GM10266 (cell line): ENCODE measurements around the gene ZFAND4.
"Not testable (repeated sequence)": the region's sequence is repeated elsewhere in the genome, so short reads cannot be mapped to it uniquely, and the experiment has no call there.

Source experiments
- DNase-seq: peaks from one replicate; pipeline ENCODE4 v3.0.0; 2012; ENCODE audit errors: extremely low spot score
- TF ChIP-seq, protein P1 (sequence below): IDR thresholded peaks from 2 replicates; pipeline ENCODE4 v1.5.1; 2012; ENCODE audit warnings: mild to moderate bottlenecking, low read depth; ENCODE audit not compliant: control insufficient read depth, insufficient read depth; ENCODE audit errors: missing control alignments

The ZFAND4 gene

GRCh38 chr10:45672181-45673073 is at the start of gene ZFAND4:
ZFAND4 (minus strand) TSS chr10:45672772; CDS start chr10:45663725, 9,047 bp downstream.
- peak; percentile 99 for DNase-seq
- TF ChIP-seq, protein P1, sequence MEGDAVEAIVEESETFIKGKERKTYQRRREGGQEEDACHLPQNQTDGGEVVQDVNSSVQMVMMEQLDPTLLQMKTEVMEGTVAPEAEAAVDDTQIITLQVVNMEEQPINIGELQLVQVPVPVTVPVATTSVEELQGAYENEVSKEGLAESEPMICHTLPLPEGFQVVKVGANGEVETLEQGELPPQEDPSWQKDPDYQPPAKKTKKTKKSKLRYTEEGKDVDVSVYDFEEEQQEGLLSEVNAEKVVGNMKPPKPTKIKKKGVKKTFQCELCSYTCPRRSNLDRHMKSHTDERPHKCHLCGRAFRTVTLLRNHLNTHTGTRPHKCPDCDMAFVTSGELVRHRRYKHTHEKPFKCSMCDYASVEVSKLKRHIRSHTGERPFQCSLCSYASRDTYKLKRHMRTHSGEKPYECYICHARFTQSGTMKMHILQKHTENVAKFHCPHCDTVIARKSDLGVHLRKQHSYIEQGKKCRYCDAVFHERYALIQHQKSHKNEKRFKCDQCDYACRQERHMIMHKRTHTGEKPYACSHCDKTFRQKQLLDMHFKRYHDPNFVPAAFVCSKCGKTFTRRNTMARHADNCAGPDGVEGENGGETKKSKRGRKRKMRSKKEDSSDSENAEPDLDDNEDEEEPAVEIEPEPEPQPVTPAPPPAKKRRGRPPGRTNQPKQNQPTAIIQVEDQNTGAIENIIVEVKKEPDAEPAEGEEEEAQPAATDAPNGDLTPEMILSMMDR, result peak; percentile 91

GRCh38 chr10:45721503-45721902 is 48.9 kb upstream of the ZFAND4 start:
- DNase-seq, result not testable (repeated sequence)

GRCh38 chr10:45717642-45718041 is 45.1 kb upstream of the ZFAND4 start:
- not testable (repeated sequence) for DNase-seq

DNA sequence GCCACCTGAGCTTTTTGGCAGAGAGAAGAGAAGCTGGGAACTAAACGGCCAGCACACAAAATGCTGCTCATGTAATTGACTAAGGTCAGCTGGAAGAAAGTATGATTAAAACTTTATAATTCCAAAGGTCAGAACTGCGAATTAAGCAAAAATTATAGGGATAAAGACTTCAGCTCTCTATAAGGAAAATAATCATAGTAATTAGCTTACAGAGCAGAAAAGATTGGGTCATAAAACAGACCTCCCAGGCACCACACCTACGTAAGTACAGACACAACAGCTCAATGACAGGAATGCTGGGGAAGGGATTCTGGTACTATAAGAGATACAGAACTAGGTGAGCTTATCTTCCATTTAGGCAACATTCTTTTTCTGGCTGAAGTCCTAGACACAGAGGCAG is 44.5 kb upstream of the ZFAND4 start:
- not testable (repeated sequence) for DNase-seq

DNA sequence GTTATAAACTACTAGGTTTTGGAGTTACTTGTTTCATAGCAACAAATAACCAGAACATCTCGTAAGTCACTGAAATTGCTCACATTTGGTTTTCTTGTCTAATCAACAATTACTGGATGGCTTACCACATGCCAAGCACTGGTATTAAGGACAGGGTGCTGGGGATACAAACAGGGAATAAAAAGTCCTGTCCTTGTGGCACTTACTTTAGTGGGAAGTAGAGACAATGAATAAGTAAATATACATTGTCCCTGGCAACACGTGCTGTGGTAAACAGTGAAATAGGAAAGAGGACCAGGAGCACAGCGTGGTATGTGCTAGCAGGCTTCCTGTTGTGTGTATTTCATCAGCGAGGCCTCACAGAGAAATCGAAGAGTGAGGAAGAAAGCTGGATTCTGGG is 38.7 kb upstream of the ZFAND4 start:
- not testable (repeated sequence) for DNase-seq

GRCh38 chr10:45710200-45710796 is 37.7 kb upstream of the ZFAND4 start:
- DNase-seq, result not testable (repeated sequence)

DNA sequence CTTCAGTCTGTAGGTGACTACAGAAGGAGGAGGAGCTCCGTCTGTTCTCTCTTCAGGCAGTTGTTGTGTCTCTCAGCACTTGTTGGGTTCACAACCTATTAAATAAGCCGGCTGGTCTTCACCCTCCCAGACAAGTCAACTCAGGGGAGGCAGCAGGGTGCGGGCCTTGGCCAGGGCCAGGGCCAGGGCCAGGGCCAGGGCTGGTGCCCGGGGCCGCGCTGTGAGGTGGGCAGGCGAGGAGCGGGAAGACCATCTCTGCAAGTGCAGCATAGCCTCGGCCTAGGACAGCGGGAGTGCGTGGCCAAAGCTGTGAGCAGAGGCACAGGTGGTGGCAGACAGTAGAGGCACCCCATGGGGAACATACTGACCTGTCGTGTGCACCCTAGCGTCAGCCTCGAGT is 5.9 kb upstream of the ZFAND4 start:
- not testable (repeated sequence) for DNase-seq

- TF ChIP-seq, protein P1, result no peak
- DNase-seq, result no peak
Measured at GRCh38 chr10:45675388-45675787, 2.8 kb upstream of the ZFAND4 start.

DNA sequence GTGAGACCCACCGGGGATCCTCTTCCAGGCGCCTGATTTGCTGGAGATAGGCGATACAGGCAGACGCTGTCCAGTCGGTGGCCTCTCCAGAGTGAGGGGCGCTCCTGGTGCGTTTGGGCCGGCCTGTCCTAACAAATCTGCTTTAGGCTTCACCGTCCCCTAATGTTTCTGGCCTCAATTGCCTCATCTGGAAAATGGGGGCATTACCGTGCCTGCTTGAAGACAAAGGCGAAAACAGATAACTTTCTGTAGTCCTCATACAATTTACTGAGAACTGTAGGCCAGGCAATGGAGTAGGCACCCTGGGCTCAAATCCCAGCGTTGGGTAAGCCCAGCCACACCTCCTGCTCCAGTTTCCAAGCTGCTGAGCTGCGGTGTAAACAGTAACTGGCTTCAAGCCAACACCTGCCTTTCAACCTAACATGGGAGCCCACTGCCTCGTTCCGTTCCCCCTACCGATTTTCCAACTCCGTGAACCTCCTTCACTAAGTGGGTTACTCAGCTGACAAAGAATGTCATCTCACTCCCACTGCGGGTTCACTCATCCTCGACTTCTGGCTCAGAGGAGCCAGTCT is 589 bp upstream of the ZFAND4 start:
- TF ChIP-seq, protein P1, result no peak
- DNase-seq, result peak; percentile 11

GRCh38 chr10:45671300-45671699 is 1.3 kb downstream of the ZFAND4 start:
- DNase-seq, result not testable (repeated sequence)

GRCh38 chr10:45669897-45670296 is 2.7 kb downstream of the ZFAND4 start:
- DNase-seq, result not testable (repeated sequence)
